GM23338 (cell line): Measurements from ENCODE around the gene F13A1. TPM values are rescaled to one million over a fixed set of nuclear protein-coding genes. Genes with fewer than 3 reads are reported as not detected.

ENCODE experiments used
- ATAC-seq: fragments of 200-7000 bp; cut with Tn5 transposase; 3 replicates; pipeline ENCODE4 v1.9.1; 2020
- DNase-seq: peaks from one replicate; pipeline ENCODE4 v3.0.0-alpha.2; 2015; ENCODE audit warnings: low spot score
- H2AFZ ChIP-seq: fragments of 200-600 bp; sonication (generic); 2 replicates; pipeline ENCODE4 v1.8.0; 2016; ENCODE audit warnings: antibody characterized with exemption, mild to moderate bottlenecking, moderate library complexity
- H3F3A ChIP-seq: fragments of 200-600 bp; sonication (generic); replicated peaks from 2 replicates; pipeline ENCODE4 v1.8.0; 2017; ENCODE audit warnings: antibody characterized with exemption, mixed run types, low read depth
- H3K27ac ChIP-seq: fragments of 200-600 bp; sonication (generic); 2 replicates; pipeline ENCODE4 v1.6.1; 2016; ENCODE audit warnings: low read depth
- H3K27me3 ChIP-seq: fragments of 200-600 bp; sonication (generic); 2 replicates; pipeline ENCODE4 v1.8.0; 2016; ENCODE audit warnings: mild to moderate bottlenecking, mixed run types, moderate library complexity; ENCODE audit not compliant: insufficient read depth
- H3K36me3 ChIP-seq: fragments of 200-600 bp; sonication (generic); 2 replicates; pipeline ENCODE4 v1.8.0; 2016; ENCODE audit warnings: mild to moderate bottlenecking; ENCODE audit not compliant: insufficient read depth
- H3K4me1 ChIP-seq: fragments of 200-600 bp; sonication (generic); 2 replicates; pipeline ENCODE4 v1.8.0; 2016; ENCODE audit warnings: mild to moderate bottlenecking, moderate library complexity; ENCODE audit not compliant: insufficient read depth
- H3K4me2 ChIP-seq: fragments of 200-600 bp; sonication (generic); 2 replicates; pipeline ENCODE4 v1.7.1; 2017; ENCODE audit warnings: mixed run types
- H3K4me3 ChIP-seq: fragments of 200-600 bp; sonication (generic); 2 replicates; pipeline ENCODE4 v1.6.1; 2016; ENCODE audit warnings: mixed run types
- H3K79me2 ChIP-seq: fragments of 200-600 bp; sonication (generic); replicated peaks from 2 replicates; pipeline ENCODE4 v1.8.0; 2017; ENCODE audit warnings: mild to moderate bottlenecking; ENCODE audit not compliant: insufficient read depth
- H3K9me2 ChIP-seq: fragments of 200-600 bp; sonication (generic); 2 replicates; pipeline ENCODE4 v1.8.0; 2017; ENCODE audit not compliant: insufficient read depth
- H4K20me1 ChIP-seq: fragments of 200-600 bp; sonication (generic); replicated peaks from 2 replicates; pipeline ENCODE4 v1.8.0; 2017; ENCODE audit warnings: mild to moderate bottlenecking; ENCODE audit not compliant: insufficient read depth
- H3K27ac Mint-ChIP-seq: 2 replicates; pipeline ENCODE4 v1.8.0; 2020; ENCODE audit warnings: inconsistent platforms, mild to moderate bottlenecking, moderate library complexity, mixed read lengths
- H3K27me3 Mint-ChIP-seq: 3 replicates; pipeline ENCODE4 v1.8.0; 2022; ENCODE audit warnings: low read depth, mild to moderate bottlenecking, moderate library complexity, mixed read lengths, inconsistent platforms; ENCODE audit not compliant: insufficient read depth, poor library complexity
- H3K36me3 Mint-ChIP-seq: 3 replicates; pipeline ENCODE4 v1.8.0; 2021; ENCODE audit warnings: low read depth, mild to moderate bottlenecking, inconsistent platforms, moderate library complexity, mixed read lengths
- H3K4me1 Mint-ChIP-seq: 3 replicates; pipeline ENCODE4 v1.8.0; 2020; ENCODE audit warnings: mild to moderate bottlenecking, inconsistent platforms, mixed read lengths
- H3K4me3 Mint-ChIP-seq: 3 replicates; pipeline ENCODE4 v1.8.0; 2021; ENCODE audit warnings: moderate library complexity, mild to moderate bottlenecking, inconsistent platforms, mixed read lengths
- H3K9me3 Mint-ChIP-seq: 3 replicates; pipeline ENCODE4 v1.8.0; 2020; ENCODE audit warnings: moderate library complexity, mild to moderate bottlenecking, inconsistent platforms, mixed read lengths
- EZH2 ChIP-seq: fragments of 200-600 bp; sonication (generic); IDR thresholded peaks from one replicate; pipeline ENCODE4 v1.8.0; 2017; ENCODE audit warnings: antibody characterized with exemption, mild to moderate bottlenecking, low read depth; ENCODE audit not compliant: unreplicated experiment
- NANOG ChIP-seq: IDR thresholded peaks from 2 replicates; pipeline ENCODE4 v1.6.1; 2016; ENCODE audit warnings: antibody characterized with exemption, borderline replicate concordance
- STAT1 ChIP-seq: IDR thresholded peaks from one replicate; pipeline ENCODE4 v1.6.1; 2016; ENCODE audit warnings: antibody characterized with exemption; ENCODE audit not compliant: unreplicated experiment
- polyA plus RNA-seq: library from polyadenylated mRNA; unstranded; fragments of >200 nt; fragmentation: Nextera tagmentation; extraction: Ambion mirVana; gene quantifications from 2 replicates; pipeline ENCODE4 v1.2.1, GENCODE V29; 2016
- total RNA-seq: library from RNA; depleted of rRNA; stranded (reverse); fragments of >200 nt; shearing (Covaris generic); gene quantifications from 2 replicates; pipeline ENCODE4 v1.2.3, GENCODE V29; 2014
- TF ChIP-seq, protein P1 (sequence below): IDR thresholded peaks from one replicate; pipeline ENCODE4 v1.6.1; 2018; ENCODE audit warnings: antibody characterized with exemption; ENCODE audit not compliant: unreplicated experiment
- TF ChIP-seq, protein P2 (sequence below): fragments of 250-450 bp; sonication (Bioruptor Pico); IDR thresholded peaks from 2 replicates; pipeline ENCODE4 v1.5.0; 2020; ENCODE audit warnings: mild to moderate bottlenecking, moderate library complexity

The F13A1 gene
- total and polyA plus RNA-seq, 2 experiments from 2014 or later: 0.31 to 0.32 TPM

DNA sequence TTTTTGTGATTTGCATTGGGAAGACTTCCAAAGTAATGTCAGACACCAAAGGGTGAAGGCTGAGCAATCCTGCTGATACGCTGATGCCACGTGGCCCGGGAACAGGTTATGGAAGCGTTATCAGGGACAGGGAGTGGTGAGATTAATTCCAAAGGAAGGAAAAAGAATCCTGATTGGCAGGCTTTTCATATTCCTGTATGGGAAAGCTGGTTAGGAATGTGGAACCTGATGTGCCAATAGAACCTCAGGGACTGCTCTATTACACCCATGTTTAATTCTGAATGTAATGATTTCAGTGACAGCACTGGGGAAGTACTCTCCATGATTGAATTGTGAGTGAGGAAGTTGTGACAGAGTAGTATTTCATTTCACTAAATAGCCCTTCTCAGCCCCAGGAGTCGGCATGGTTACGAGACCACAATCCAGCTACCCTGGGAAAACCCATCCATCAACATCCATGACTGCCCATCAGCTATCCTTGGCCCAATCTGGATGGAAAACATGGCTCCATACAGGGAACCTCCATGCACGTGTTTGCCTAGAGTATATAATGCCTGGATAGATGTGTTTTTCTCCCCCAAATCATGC is 49.4 kb downstream of the F13A1 start (continued):
- TF ChIP-seq, protein P1, sequence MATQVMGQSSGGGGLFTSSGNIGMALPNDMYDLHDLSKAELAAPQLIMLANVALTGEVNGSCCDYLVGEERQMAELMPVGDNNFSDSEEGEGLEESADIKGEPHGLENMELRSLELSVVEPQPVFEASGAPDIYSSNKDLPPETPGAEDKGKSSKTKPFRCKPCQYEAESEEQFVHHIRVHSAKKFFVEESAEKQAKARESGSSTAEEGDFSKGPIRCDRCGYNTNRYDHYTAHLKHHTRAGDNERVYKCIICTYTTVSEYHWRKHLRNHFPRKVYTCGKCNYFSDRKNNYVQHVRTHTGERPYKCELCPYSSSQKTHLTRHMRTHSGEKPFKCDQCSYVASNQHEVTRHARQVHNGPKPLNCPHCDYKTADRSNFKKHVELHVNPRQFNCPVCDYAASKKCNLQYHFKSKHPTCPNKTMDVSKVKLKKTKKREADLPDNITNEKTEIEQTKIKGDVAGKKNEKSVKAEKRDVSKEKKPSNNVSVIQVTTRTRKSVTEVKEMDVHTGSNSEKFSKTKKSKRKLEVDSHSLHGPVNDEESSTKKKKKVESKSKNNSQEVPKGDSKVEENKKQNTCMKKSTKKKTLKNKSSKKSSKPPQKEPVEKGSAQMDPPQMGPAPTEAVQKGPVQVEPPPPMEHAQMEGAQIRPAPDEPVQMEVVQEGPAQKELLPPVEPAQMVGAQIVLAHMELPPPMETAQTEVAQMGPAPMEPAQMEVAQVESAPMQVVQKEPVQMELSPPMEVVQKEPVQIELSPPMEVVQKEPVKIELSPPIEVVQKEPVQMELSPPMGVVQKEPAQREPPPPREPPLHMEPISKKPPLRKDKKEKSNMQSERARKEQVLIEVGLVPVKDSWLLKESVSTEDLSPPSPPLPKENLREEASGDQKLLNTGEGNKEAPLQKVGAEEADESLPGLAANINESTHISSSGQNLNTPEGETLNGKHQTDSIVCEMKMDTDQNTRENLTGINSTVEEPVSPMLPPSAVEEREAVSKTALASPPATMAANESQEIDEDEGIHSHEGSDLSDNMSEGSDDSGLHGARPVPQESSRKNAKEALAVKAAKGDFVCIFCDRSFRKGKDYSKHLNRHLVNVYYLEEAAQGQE: no peak
- TF ChIP-seq NANOG: no peak

DNA sequence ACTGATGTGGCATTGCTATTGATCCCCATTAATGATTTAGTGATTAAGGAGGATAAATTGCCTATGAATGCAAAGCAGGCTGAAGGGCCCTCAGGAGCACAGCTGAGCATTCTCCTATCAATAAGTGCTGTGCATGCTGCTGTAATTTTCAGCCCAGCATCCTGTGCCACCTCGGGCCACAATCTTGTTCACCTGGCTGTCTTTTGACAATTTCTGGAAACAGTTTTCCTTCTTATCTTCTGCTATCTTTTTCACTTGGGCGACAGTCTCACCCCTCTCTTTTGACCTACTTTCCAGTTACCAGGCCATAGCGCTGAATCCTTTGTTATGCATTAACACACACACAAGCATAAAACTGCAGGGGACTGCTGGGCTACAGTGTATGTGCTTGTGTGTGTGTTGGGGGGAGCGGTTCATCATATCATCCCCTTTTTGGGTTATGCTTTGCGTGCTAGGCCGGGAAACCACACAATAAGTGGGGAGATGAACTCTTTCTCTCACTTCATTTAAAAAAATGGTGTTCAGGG is 60.2 kb downstream of the F13A1 start:
- H2AFZ ChIP-seq: no peak overlapping the region
- peaks cover 7% of the 10 kb centered on the region; the same call in 1 of the 2 replicates for H3K4me1 ChIP-seq
- 0 out of 2 replicates have a peak, but pooled peaks cover 6% of the 10 kb centered on the region for H3K9me2 ChIP-seq
- ATAC-seq (peak; percentile 58; the same call in 2 of the 3 replicates), DNase-seq (no peak)
- Mint-ChIP-seq H3K27ac (no peak overlapping the region), H3K36me3 (peaks cover 5% of the 10 kb centered on the region; the same call in 1 of the 3 replicates), H3K4me1 (peaks cover 29% of the 10 kb centered on the region), H3K27me3 (peaks cover 3% of the 10 kb centered on the region), H3K9me3 (peaks cover 3% of the 10 kb centered on the region; the same call in 2 of the 3 replicates), H3K4me3 (no peak overlapping the region)
- H3K27ac ChIP-seq: no peak overlapping the region
- H4K20me1 ChIP-seq: no peaks in the 10 kb centered on the region
- no peaks in the 10 kb centered on the region for H3F3A ChIP-seq
- no peak overlapping the region for H3K4me3 ChIP-seq
- TF ChIP-seq NANOG (no peak), EZH2 (no peak), STAT1 (no peak)
- TF ChIP-seq, protein P1: no peak
- TF ChIP-seq, protein P2, sequence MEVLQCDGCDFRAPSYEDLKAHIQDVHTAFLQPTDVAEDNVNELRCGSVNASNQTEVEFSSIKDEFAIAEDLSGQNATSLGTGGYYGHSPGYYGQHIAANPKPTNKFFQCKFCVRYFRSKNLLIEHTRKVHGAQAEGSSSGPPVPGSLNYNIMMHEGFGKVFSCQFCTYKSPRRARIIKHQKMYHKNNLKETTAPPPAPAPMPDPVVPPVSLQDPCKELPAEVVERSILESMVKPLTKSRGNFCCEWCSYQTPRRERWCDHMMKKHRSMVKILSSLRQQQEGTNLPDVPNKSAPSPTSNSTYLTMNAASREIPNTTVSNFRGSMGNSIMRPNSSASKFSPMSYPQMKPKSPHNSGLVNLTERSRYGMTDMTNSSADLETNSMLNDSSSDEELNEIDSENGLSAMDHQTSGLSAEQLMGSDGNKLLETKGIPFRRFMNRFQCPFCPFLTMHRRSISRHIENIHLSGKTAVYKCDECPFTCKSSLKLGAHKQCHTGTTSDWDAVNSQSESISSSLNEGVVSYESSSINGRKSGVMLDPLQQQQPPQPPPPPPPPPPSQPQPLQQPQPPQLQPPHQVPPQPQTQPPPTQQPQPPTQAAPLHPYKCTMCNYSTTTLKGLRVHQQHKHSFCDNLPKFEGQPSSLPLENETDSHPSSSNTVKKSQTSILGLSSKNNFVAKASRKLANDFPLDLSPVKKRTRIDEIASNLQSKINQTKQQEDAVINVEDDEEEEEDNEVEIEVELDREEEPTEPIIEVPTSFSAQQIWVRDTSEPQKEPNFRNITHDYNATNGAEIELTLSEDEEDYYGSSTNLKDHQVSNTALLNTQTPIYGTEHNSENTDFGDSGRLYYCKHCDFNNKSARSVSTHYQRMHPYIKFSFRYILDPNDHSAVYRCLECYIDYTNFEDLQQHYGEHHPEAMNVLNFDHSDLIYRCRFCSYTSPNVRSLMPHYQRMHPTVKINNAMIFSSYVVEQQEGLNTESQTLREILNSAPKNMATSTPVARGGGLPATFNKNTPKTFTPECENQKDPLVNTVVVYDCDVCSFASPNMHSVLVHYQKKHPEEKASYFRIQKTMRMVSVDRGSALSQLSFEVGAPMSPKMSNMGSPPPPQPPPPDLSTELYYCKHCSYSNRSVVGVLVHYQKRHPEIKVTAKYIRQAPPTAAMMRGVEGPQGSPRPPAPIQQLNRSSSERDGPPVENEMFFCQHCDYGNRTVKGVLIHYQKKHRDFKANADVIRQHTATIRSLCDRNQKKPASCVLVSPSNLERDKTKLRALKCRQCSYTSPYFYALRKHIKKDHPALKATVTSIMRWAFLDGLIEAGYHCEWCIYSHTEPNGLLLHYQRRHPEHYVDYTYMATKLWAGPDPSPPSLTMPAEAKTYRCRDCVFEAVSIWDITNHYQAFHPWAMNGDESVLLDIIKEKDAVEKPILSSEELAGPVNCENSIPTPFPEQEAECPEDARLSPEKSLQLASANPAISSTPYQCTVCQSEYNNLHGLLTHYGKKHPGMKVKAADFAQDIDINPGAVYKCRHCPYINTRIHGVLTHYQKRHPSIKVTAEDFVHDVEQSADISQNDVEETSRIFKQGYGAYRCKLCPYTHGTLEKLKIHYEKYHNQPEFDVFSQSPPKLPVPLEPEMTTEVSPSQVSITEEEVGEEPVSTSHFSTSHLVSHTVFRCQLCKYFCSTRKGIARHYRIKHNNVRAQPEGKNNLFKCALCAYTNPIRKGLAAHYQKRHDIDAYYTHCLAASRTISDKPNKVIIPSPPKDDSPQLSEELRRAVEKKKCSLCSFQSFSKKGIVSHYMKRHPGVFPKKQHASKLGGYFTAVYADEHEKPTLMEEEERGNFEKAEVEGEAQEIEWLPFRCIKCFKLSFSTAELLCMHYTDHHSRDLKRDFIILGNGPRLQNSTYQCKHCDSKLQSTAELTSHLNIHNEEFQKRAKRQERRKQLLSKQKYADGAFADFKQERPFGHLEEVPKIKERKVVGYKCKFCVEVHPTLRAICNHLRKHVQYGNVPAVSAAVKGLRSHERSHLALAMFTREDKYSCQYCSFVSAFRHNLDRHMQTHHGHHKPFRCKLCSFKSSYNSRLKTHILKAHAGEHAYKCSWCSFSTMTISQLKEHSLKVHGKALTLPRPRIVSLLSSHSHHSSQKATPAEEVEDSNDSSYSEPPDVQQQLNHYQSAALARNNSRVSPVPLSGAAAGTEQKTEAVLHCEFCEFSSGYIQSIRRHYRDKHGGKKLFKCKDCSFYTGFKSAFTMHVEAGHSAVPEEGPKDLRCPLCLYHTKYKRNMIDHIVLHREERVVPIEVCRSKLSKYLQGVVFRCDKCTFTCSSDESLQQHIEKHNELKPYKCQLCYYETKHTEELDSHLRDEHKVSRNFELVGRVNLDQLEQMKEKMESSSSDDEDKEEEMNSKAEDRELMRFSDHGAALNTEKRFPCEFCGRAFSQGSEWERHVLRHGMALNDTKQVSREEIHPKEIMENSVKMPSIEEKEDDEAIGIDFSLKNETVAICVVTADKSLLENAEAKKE (CRISPR knock-in tag): no peak
- H3K4me2 ChIP-seq: no peak overlapping the region
- H3K27me3 ChIP-seq: no peaks in the 10 kb centered on the region
- no peaks in the 10 kb centered on the region for H3K36me3 ChIP-seq
- no peaks in the 10 kb centered on the region for H3K79me2 ChIP-seq
